Ascending aorta (tissue), 2 donors: Measurements from ENCODE around the gene ZNF804B. TPM values are rescaled to one million over a fixed set of nuclear protein-coding genes. Genes with fewer than 3 reads are reported as not detected.

Source experiments
- DNase-seq, 2 donors: peaks; one replicate each; pipeline ENCODE4 v3.0.0-alpha.2; 2019; ENCODE audit warnings: low spot score in 2 of 2
- H3K27ac ChIP-seq, 2 donors: fragments of 200-600 bp; sonication (generic); one replicate each; pipeline ENCODE4 v1.5.1; 2016 to 2017; ENCODE audit warnings: mild to moderate bottlenecking in 1 of 2
- H3K27me3 ChIP-seq: fragments of 200-600 bp; sonication (generic); one replicate; pipeline ENCODE4 v1.5.1; 2017
- H3K36me3 ChIP-seq, 2 donors: fragments of 200-600 bp; sonication (generic); one replicate each; pipeline ENCODE4 v1.5.1; 2016
- H3K4me1 ChIP-seq, 2 donors: fragments of 200-600 bp; sonication (generic); one replicate each; pipeline ENCODE4 v1.5.1; 2016 to 2017; ENCODE audit warnings: mild to moderate bottlenecking in 1 of 2
- H3K4me3 ChIP-seq, 2 donors: fragments of 200-600 bp; sonication (generic); one replicate each; pipeline ENCODE4 v1.5.1; 2016 to 2017; ENCODE audit warnings: mild to moderate bottlenecking in 1 of 2
- H3K9me3 ChIP-seq, 2 donors: fragments of 200-600 bp; sonication (generic); one replicate each; pipeline ENCODE4 v1.5.1; 2016
- intact Hi-C: fragments of 100-400 bp; cut with DNase I; formaldehyde crosslinking; loops from one replicate; pipeline ENCODE4 v1.15.1; 2023
- total RNA-seq: library from RNA; depleted of rRNA; stranded (reverse); fragments of >200 nt; gene quantifications from one replicate; pipeline ENCODE4 v1.1.0, GENCODE V29; 2016
- TF ChIP-seq, protein P1 (sequence below), 3 experiments: fragments of 200-600 bp in 2 of 3; fragments of 450-650 bp in 1 of 3; sonication (generic) in 2 of 3; IDR thresholded peaks; one replicate each; pipeline ENCODE4 v1.5.1; 2016 to 2019; ENCODE audit warnings: antibody characterized with exemption in 3 of 3, mild to moderate bottlenecking in 1 of 3, moderate library complexity in 1 of 3

Gene ZNF804B
- total RNA-seq, 1 donor from 2014 or later, result not detected

DNA sequence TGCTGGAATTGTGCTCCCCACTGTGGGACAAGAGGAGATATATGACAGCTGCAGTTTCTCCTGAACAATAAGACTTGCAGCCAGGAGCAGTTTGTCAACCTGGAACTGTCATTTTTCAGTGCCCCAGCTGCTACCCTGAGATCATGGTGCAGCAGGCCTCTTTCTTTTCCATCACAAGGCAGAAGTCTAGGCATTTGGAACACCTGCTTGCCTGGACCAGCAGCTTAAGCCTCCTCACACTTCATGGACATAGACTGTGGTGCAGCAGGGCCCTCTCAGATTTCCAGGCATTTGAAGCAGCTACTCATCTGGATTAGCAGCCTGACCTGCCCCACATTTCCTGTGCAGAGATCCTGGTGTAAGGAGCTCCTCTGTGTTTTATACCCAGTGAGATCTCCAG is 486.7 kb downstream of the ZNF804B start:
- TF ChIP-seq, protein P1, sequence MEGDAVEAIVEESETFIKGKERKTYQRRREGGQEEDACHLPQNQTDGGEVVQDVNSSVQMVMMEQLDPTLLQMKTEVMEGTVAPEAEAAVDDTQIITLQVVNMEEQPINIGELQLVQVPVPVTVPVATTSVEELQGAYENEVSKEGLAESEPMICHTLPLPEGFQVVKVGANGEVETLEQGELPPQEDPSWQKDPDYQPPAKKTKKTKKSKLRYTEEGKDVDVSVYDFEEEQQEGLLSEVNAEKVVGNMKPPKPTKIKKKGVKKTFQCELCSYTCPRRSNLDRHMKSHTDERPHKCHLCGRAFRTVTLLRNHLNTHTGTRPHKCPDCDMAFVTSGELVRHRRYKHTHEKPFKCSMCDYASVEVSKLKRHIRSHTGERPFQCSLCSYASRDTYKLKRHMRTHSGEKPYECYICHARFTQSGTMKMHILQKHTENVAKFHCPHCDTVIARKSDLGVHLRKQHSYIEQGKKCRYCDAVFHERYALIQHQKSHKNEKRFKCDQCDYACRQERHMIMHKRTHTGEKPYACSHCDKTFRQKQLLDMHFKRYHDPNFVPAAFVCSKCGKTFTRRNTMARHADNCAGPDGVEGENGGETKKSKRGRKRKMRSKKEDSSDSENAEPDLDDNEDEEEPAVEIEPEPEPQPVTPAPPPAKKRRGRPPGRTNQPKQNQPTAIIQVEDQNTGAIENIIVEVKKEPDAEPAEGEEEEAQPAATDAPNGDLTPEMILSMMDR (IDR thresholded peaks at IDR 0.05), result no peak
- H3K4me1 ChIP-seq, result no peaks in the 10 kb centered on the region
- no peak overlapping the region for H3K4me3 ChIP-seq
- H3K27ac ChIP-seq, result no peak overlapping the region
- no peak for DNase-seq
- H3K36me3 ChIP-seq, result no peaks in the 10 kb centered on the region
- intact Hi-C loops, result no loop called here
- H3K9me3 ChIP-seq, result no peaks in the 10 kb centered on the region
- no peaks in the 10 kb centered on the region for H3K27me3 ChIP-seq

DNA sequence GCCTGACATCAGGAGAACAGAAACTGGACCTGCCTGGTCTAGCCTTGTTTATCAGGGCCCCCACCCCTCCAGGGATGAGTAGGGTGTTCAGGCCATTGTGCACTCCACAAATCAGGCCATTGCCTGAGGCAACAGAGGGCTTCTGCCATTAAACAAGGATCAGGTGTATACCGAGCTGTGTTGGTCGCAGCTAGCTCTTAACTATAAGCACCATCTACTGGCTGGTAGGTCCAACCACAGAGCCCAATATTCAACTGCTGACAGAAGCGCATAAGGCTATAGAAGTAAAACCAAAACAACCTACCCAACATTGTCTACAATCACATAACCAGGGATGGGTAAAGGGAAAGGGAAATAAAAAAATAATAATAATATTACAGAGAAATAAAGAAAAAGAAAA is 487.7 kb downstream of the ZNF804B start:
- intact Hi-C loops, result no loop called here
- H3K36me3 ChIP-seq, result no peaks in the 10 kb centered on the region
- no peak overlapping the region for H3K27ac ChIP-seq
- no peak for DNase-seq
- no peaks in the 10 kb centered on the region for H3K9me3 ChIP-seq
- H3K4me3 ChIP-seq, result no peak overlapping the region
- no peaks in the 10 kb centered on the region for H3K4me1 ChIP-seq
- TF ChIP-seq, protein P1 (IDR thresholded peaks at IDR 0.05), result no peak
- no peaks in the 10 kb centered on the region for H3K27me3 ChIP-seq

- Histone ChIP-seq H3K4me1 (no peaks in the 10 kb centered on the region), H3K36me3 (no peaks in the 10 kb centered on the region), H3K9me3 (no peaks in the 10 kb centered on the region), H3K4me3 (no peak overlapping the region), H3K27me3 (no peaks in the 10 kb centered on the region), H3K27ac (no peak overlapping the region)
- TF ChIP-seq, protein P1 (IDR thresholded peaks at IDR 0.05), result no peak
- DNase-seq, result no peak
- intact Hi-C loops, result no loop called here
These were observed 499.6 kb downstream of the ZNF804B start for GRCh38 chr7:89259085-89259484.

DNA sequence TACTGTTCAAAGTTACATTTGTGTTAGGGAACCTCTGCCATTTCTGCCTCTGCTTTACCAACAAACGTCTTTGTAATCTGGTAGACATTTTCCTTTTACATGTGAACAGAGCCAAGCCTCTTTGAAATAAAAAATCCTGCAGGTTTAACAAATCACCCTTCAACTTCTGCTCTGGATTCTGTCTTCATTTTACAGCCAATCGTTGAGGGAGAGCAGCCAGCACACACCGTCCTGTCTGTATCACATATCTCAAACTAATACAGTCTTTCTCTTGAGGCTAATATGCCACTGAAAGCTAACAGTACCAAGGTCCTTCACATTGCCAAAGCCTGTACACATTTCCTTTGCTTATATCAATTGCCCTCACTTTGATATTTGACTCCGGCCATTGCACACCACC is 504.6 kb downstream of the ZNF804B start:
- no peaks in the 10 kb centered on the region for H3K36me3 ChIP-seq

GRCh38 chr7:89265631-89266030 is 506.1 kb downstream of the ZNF804B start:
- TF ChIP-seq, protein P1 (IDR thresholded peaks at IDR 0.05), result no peak
- Histone ChIP-seq H3K27me3 (no peaks in the 10 kb centered on the region), H3K4me1 (no peaks in the 10 kb centered on the region), H3K4me3 (no peak overlapping the region), H3K27ac (no peak overlapping the region), H3K9me3 (no peaks in the 10 kb centered on the region), H3K36me3 (no peaks in the 10 kb centered on the region)
- DNase-seq, result no peak
- intact Hi-C loops, result no loop called here

More for the DNA sequence above, 504.6 kb downstream of the ZNF804B start:
- intact Hi-C loops, result no loop called here
- H3K27ac ChIP-seq, result no peak overlapping the region
- no peak overlapping the region for H3K4me3 ChIP-seq
- no peaks in the 10 kb centered on the region for H3K9me3 ChIP-seq
- no peaks in the 10 kb centered on the region for H3K4me1 ChIP-seq
- TF ChIP-seq, protein P1 (IDR thresholded peaks at IDR 0.05), result no peak
- DNase-seq, result no peak
- no peaks in the 10 kb centered on the region for H3K27me3 ChIP-seq

DNA sequence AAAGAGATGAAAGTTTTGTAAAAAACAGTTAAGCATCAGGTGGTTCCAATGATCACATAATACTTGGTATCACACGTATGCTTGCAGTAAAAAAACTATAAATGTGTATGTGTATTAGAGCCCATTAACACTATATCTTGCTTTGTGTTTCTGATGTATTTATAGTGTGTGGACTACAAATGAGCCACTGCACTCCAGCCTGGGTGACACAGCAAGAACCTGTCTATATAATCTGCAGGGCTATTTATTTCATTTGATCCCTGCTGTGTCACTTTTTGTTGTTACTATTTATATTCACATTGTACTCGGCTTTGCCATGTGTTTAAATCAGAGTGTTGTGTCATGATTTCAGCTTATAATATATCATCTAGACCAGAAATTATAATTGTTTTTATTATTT is 523.8 kb downstream of the ZNF804B start:
- intact Hi-C loops, result no loop called here
- Histone ChIP-seq H3K27me3 (no peaks in the 10 kb centered on the region), H3K9me3 (no peaks in the 10 kb centered on the region), H3K36me3 (no peaks in the 10 kb centered on the region), H3K4me3 (no peak overlapping the region), H3K27ac (no peak overlapping the region), H3K4me1 (no peaks in the 10 kb centered on the region)
- TF ChIP-seq, protein P1 (IDR thresholded peaks at IDR 0.05), result no peak
- DNase-seq, result no peak
